Parathyroid adenoma (tissue), 2 donors: ENCODE data around the gene SH3BP2.

Source experiments
- H2AFZ ChIP-seq: fragments of 300-600 bp; sonication (generic); one replicate; pipeline ENCODE4 v1.7.0; 2017; ENCODE audit warnings: antibody characterized with exemption, mild to moderate bottlenecking
- H3K27ac ChIP-seq: fragments of 300-600 bp; sonication (generic); one replicate; pipeline ENCODE4 v1.7.0; 2017
- H3K27me3 ChIP-seq: fragments of 300-600 bp; sonication (generic); one replicate; pipeline ENCODE4 v1.7.0; 2017; ENCODE audit warnings: low read length; ENCODE audit not compliant: control insufficient read depth, insufficient read depth
- H3K36me3 ChIP-seq: fragments of 300-600 bp; sonication (generic); one replicate; pipeline ENCODE4 v1.7.0; 2017; ENCODE audit warnings: low read length; ENCODE audit not compliant: control insufficient read depth, insufficient read depth
- H3K4me1 ChIP-seq: fragments of 300-600 bp; sonication (generic); one replicate; pipeline ENCODE4 v1.7.0; 2017; ENCODE audit warnings: control low read depth
- H3K4me2 ChIP-seq: fragments of 300-600 bp; sonication (generic); one replicate; pipeline ENCODE4 v1.7.0; 2017; ENCODE audit warnings: low read length
- H3K4me3 ChIP-seq: fragments of 300-600 bp; sonication (generic); one replicate; pipeline ENCODE4 v1.7.0; 2017; ENCODE audit warnings: low read depth, low read length
- H3K79me2 ChIP-seq: fragments of 300-600 bp; sonication (generic); one replicate; pipeline ENCODE4 v1.7.0; 2017; ENCODE audit warnings: control low read depth
- H3K9ac ChIP-seq: fragments of 300-600 bp; sonication (generic); one replicate; pipeline ENCODE4 v1.7.0; 2017; ENCODE audit warnings: mild to moderate bottlenecking
- H3K9me3 ChIP-seq: fragments of 300-600 bp; sonication (generic); one replicate; pipeline ENCODE4 v1.7.0; 2017; ENCODE audit warnings: low read length; ENCODE audit not compliant: control insufficient read depth
- TF ChIP-seq, protein P1 (sequence below): fragments of 300-600 bp; sonication (generic); IDR thresholded peaks from one replicate; pipeline ENCODE4 v1.7.0; 2017; ENCODE audit warnings: antibody characterized with exemption, mild to moderate bottlenecking
- donor health status: primary hyperparathyroidism.

Gene SH3BP2

DNA sequence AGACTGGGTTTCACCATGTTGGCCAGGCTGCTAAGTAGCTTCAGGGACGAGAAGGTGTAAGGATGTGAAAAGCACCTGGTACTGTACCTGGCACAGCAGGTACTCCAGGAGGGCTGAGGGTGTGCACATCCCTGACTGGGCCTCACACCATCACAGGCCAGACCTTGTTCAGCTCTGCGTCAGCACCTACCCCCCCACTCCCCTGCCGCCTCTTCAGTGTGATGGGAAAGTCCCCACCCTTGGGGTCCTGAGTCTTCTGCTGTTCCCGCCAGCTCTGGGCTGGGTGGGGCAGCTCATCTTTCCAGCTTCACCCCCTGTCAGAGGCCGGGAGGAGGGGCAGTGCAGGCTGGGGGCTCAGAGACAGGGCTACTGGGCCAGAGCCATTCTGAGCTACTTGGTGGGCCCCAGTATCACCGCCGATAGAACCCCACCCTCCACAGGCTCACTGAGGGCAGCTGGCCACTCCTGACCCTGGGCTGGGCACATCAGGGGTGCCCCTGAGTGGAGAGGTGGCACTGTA lies 6.7 kb upstream of the SH3BP2 start:
- Histone ChIP-seq H3K79me2 (no peaks in the 10 kb centered on the region), H3K27ac (no peak overlapping the region), H3K4me1 (no peaks in the 10 kb centered on the region), H3K4me3 (no peak overlapping the region), H3K36me3 (no peaks in the 10 kb centered on the region), H3K9ac (no peak overlapping the region), H3K4me2 (no peak overlapping the region), H3K9me3 (no peaks in the 10 kb centered on the region), H2AFZ (no peak overlapping the region), H3K27me3 (no peaks in the 10 kb centered on the region)
- TF ChIP-seq, protein P1, sequence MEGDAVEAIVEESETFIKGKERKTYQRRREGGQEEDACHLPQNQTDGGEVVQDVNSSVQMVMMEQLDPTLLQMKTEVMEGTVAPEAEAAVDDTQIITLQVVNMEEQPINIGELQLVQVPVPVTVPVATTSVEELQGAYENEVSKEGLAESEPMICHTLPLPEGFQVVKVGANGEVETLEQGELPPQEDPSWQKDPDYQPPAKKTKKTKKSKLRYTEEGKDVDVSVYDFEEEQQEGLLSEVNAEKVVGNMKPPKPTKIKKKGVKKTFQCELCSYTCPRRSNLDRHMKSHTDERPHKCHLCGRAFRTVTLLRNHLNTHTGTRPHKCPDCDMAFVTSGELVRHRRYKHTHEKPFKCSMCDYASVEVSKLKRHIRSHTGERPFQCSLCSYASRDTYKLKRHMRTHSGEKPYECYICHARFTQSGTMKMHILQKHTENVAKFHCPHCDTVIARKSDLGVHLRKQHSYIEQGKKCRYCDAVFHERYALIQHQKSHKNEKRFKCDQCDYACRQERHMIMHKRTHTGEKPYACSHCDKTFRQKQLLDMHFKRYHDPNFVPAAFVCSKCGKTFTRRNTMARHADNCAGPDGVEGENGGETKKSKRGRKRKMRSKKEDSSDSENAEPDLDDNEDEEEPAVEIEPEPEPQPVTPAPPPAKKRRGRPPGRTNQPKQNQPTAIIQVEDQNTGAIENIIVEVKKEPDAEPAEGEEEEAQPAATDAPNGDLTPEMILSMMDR: no peak

DNA sequence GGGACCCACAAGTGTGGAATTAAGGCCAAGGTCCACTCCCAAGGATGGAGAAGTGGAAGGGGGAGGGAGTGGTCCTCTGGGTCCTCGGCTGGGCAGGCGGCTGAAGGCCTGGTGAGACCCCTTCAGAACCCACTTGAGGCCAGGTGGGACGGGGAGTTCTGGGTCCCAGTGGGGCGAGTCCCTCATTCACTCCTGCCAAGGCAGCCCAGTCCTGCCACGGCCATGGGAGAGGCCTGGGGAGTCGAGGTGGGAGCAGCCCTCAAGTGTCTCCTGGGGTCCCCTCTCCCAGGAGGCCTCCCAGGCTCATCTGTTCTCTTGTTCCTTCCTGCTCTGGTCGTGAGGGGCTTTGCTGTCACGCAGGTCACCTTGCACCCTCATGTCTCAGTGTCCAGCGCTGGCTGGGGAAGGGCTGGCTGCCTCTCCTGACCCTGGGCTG lies 6.1 kb upstream of the SH3BP2 start:
- Histone ChIP-seq H3K79me2 (no peaks in the 10 kb centered on the region), H3K9me3 (no peaks in the 10 kb centered on the region), H3K9ac (no peak overlapping the region), H3K4me1 (no peaks in the 10 kb centered on the region), H3K27ac (no peak overlapping the region), H3K27me3 (no peaks in the 10 kb centered on the region), H3K4me3 (no peak overlapping the region), H2AFZ (no peak overlapping the region), H3K36me3 (no peaks in the 10 kb centered on the region), H3K4me2 (no peak overlapping the region)
- TF ChIP-seq, protein P1: no peak

DNA sequence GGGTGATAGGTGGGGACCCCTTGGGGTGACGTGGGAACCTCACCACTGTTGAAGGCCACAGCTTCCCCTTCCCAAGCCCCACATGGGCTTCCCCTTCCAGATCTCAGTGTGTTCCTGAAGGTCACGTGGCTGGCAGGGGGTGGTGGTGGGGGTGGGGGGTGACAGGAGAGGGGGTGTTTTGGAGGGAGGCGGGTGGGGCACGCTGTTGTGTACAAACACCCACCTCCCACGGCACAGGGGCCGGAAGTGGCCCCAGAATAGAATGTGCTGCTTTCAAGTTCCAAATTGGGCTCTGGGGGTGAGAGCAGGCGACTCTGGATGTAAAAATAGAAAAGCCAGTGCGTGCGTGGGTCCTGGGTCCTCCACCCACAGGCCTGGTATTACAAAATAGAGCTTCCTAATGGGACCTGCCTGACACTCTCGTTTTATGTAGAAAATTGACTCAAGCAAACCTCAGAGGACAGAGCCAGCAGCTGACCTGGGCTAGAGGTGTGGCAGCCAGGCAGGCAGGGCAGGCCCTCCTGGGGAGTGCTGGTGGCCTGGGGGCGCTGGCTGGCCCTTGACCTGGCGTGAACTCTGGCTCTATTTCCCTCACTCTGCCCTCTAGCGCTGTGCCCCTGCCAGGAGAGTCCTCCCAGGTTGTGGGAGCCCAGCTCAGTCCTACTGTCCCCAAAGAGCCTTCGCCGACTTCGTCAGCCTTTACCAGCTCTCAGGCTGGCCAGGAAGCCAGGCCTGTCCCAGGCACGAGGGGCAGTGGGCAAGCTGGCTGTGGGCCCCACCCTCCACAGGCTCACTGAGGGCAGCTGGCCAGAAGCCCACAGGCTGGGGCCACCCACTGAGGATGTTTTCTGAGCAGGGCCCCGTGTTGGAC lies 5.4 kb upstream of the SH3BP2 start:
- Histone ChIP-seq H3K27ac (no peak overlapping the region), H3K4me1 (no peaks in the 10 kb centered on the region), H3K4me3 (no peak overlapping the region), H3K9ac (no peak overlapping the region), H3K36me3 (no peaks in the 10 kb centered on the region), H3K79me2 (no peaks in the 10 kb centered on the region), H3K27me3 (no peaks in the 10 kb centered on the region), H3K9me3 (no peaks in the 10 kb centered on the region), H2AFZ (no peak overlapping the region), H3K4me2 (no peak overlapping the region)
- TF ChIP-seq, protein P1: no peak

DNA sequence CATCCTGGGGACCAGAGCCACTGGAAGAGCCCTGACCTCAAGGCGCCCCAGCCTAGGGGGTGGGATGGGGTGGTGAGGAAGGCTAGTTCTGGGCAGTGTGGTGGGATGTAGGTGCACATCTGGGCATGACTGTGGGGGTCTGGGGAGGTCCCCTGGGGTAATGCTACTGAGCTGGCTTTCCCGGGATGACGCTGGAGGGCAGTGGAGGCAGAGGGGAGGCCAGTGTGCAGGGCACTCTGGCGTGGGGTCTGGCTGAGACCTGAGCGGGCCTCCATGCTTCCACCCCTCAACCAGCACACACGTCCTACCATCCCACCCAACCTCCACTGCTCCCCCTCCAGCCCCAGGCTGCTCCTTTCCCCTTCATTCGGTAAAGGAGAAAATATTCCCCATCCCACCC lies 4.8 kb upstream of the SH3BP2 start:
- Histone ChIP-seq H3K4me1 (no peaks in the 10 kb centered on the region), H3K4me2 (no peak overlapping the region), H2AFZ (no peak overlapping the region), H3K9ac (no peak overlapping the region), H3K27me3 (no peaks in the 10 kb centered on the region), H3K27ac (no peak overlapping the region), H3K4me3 (no peak overlapping the region), H3K79me2 (no peaks in the 10 kb centered on the region), H3K9me3 (no peaks in the 10 kb centered on the region), H3K36me3 (no peaks in the 10 kb centered on the region)
- TF ChIP-seq, protein P1: no peak
